ENCODE measurements around the gene AKAP14.
"Not testable (repeated sequence)": the region's sequence is repeated elsewhere in the genome, so short reads cannot be mapped to it uniquely, and the experiment has no call there.

AKAP14 gene

GRCh38 chrX:119890626-119891025 lies 5.1 kb upstream of the AKAP14 start:
- DNase-seq (ENCODE audit: low spot score in 2 of 2); H3K27me3 ChIP-seq (ENCODE audit: low read depth); H3K9me3 ChIP-seq; H3K4me3 ChIP-seq; H3K36me3 ChIP-seq (replicated peaks); in situ Hi-C loops (cut with MboI; ENCODE audit: low sequenced_read_pairs): not testable (repeated sequence)
- peaks cover 22% of the 10 kb centered on the region for H3K4me1 ChIP-seq

GRCh38 chrX:119891961-119892692 lies 3.6 kb upstream of the AKAP14 start:
- in situ Hi-C loops (cut with MboI; ENCODE audit: low sequenced_read_pairs); H3K4me3 ChIP-seq; DNase-seq (ENCODE audit: low spot score in 2 of 2); H3K27me3 ChIP-seq (ENCODE audit: low read depth); H3K9me3 ChIP-seq; H3K36me3 ChIP-seq (replicated peaks): not testable (repeated sequence)
- peaks cover 22% of the 10 kb centered on the region for H3K4me1 ChIP-seq

- in situ Hi-C loops (cut with MboI; ENCODE audit: low sequenced_read_pairs) = no loop called here
- Histone ChIP-seq H3K27me3 (ENCODE audit: low read depth) (no peaks in the 10 kb centered on the region), H3K4me1 (peaks cover 5% of the 10 kb centered on the region), H3K36me3 (replicated peaks) (no peaks in the 10 kb centered on the region), H3K4me3 (no peak overlapping the region), H3K9me3 (no peaks in the 10 kb centered on the region)
- DNase-seq (ENCODE audit: low spot score in 2 of 2) = no peak
Measured at GRCh38 chrX:119899125-119899524, 3.4 kb downstream of the AKAP14 start.

GRCh38 chrX:119900976-119901375 lies 5.3 kb downstream of the AKAP14 start:
- no peak overlapping the region for H3K4me3 ChIP-seq
- H3K9me3 ChIP-seq = no peaks in the 10 kb centered on the region
- H3K4me1 ChIP-seq = no peaks in the 10 kb centered on the region
- no peaks in the 10 kb centered on the region for H3K27me3 ChIP-seq (ENCODE audit: low read depth)
- H3K36me3 ChIP-seq (replicated peaks) = no peaks in the 10 kb centered on the region
- in situ Hi-C loops (cut with MboI; ENCODE audit: low sequenced_read_pairs) = no loop called here
- DNase-seq (ENCODE audit: low spot score in 2 of 2) = no peak

GRCh38 chrX:119916310-119916709 lies 20.6 kb downstream of the AKAP14 start:
- H3K27me3 ChIP-seq (ENCODE audit: low read depth) = no peaks in the 10 kb centered on the region
- in situ Hi-C loops (cut with MboI; ENCODE audit: low sequenced_read_pairs) = no loop called here
- no peaks in the 10 kb centered on the region for H3K36me3 ChIP-seq (replicated peaks)
- no peaks in the 10 kb centered on the region for H3K9me3 ChIP-seq
- no peak overlapping the region for H3K4me3 ChIP-seq
- no peak for DNase-seq (ENCODE audit: low spot score in 2 of 2)
- H3K4me1 ChIP-seq = peaks cover 23% of the 10 kb centered on the region

- no peak for DNase-seq (ENCODE audit: low spot score in 2 of 2)
- H3K27me3 ChIP-seq (ENCODE audit: low read depth) = no peaks in the 10 kb centered on the region
- in situ Hi-C loops (cut with MboI; ENCODE audit: low sequenced_read_pairs) = no loop called here
- H3K36me3 ChIP-seq (replicated peaks) = peaks cover under 1% of the 10 kb centered on the region; the same call in 1 of the 2 replicates
- H3K4me1 ChIP-seq = peaks cover 27% of the 10 kb centered on the region
- H3K9me3 ChIP-seq = no peaks in the 10 kb centered on the region
- H3K4me3 ChIP-seq = no peak overlapping the region
Measured at GRCh38 chrX:119917877-119918276, 22.2 kb downstream of the AKAP14 start.

GRCh38 chrX:119919835-119920585 lies 24.3 kb downstream of the AKAP14 start:
- Histone ChIP-seq H3K4me3 (no peak overlapping the region), H3K9me3 (no peaks in the 10 kb centered on the region), H3K36me3 (replicated peaks) (peaks cover 19% of the 10 kb centered on the region), H3K4me1 (peaks cover 27% of the 10 kb centered on the region), H3K27me3 (ENCODE audit: low read depth) (no peaks in the 10 kb centered on the region)
- in situ Hi-C loops (cut with MboI; ENCODE audit: low sequenced_read_pairs) = no loop called here
- peak; percentile 79 to 91 for DNase-seq (ENCODE audit: low spot score in 2 of 2)

- Histone ChIP-seq H3K4me1 (peaks cover 27% of the 10 kb centered on the region), H3K36me3 (replicated peaks) (peaks cover 27% of the 10 kb centered on the region)
- H3K4me3 ChIP-seq; H3K27me3 ChIP-seq (ENCODE audit: low read depth); H3K9me3 ChIP-seq; in situ Hi-C loops (cut with MboI; ENCODE audit: low sequenced_read_pairs); DNase-seq (ENCODE audit: low spot score in 2 of 2): not testable (repeated sequence)
Measured at GRCh38 chrX:119922391-119922790, 26.7 kb downstream of the AKAP14 start.

GRCh38 chrX:119935215-119935874 lies 39.7 kb downstream of the AKAP14 start:
- DNase-seq (ENCODE audit: low spot score in 2 of 2) = no peak
- in situ Hi-C loops (cut with MboI; ENCODE audit: low sequenced_read_pairs) = no loop called here
- no peak overlapping the region for H3K4me3 ChIP-seq
- H3K36me3 ChIP-seq (replicated peaks) = peaks cover 44% of the 10 kb centered on the region
- 0 out of 2 replicates have a peak, but pooled peaks cover 4% of the 10 kb centered on the region for H3K4me1 ChIP-seq
- H3K27me3 ChIP-seq (ENCODE audit: low read depth) = no peaks in the 10 kb centered on the region
- H3K9me3 ChIP-seq = no peaks in the 10 kb centered on the region

- Histone ChIP-seq H3K9me3 (no peaks in the 10 kb centered on the region), H3K36me3 (replicated peaks) (peaks cover 13% of the 10 kb centered on the region), H3K4me3 (no peak overlapping the region; the same call in 1 of the 2 replicates), H3K27me3 (ENCODE audit: low read depth) (no peaks in the 10 kb centered on the region), H3K4me1 (peaks cover 29% of the 10 kb centered on the region)
- in situ Hi-C loops (cut with MboI; ENCODE audit: low sequenced_read_pairs) = no loop called here
- no peak for DNase-seq (ENCODE audit: low spot score in 2 of 2)
Measured at GRCh38 chrX:119941336-119941735, 45.6 kb downstream of the AKAP14 start.

GRCh38 chrX:119942173-119942819 lies 46.6 kb downstream of the AKAP14 start:
- H3K27me3 ChIP-seq (ENCODE audit: low read depth) = no peaks in the 10 kb centered on the region
- no peaks in the 10 kb centered on the region for H3K9me3 ChIP-seq
- in situ Hi-C loops (cut with MboI; ENCODE audit: low sequenced_read_pairs) = no loop called here
- no peak for DNase-seq (ENCODE audit: low spot score in 2 of 2)
- H3K4me3 ChIP-seq = peak overlapping the region; percentile 66
- peaks cover 29% of the 10 kb centered on the region for H3K4me1 ChIP-seq
- peaks cover 4% of the 10 kb centered on the region for H3K36me3 ChIP-seq (replicated peaks)

- no peak for DNase-seq (ENCODE audit: low spot score in 2 of 2)
- peaks cover 29% of the 10 kb centered on the region for H3K4me1 ChIP-seq
- in situ Hi-C loops (cut with MboI; ENCODE audit: low sequenced_read_pairs) = no loop called here
Measured at GRCh38 chrX:119942831-119943184, 47.1 kb downstream of the AKAP14 start.

GRCh38 chrX:119943185-119943988 lies 47.7 kb downstream of the AKAP14 start, which contains the start of gene NKAP:
Gene NKAP, minus strand, starts transcription at chrX:119943751. Its CDS starts 146 bp downstream, at chrX:119943605.
- Histone ChIP-seq H3K9me3 (no peaks in the 10 kb centered on the region), H3K4me1 (peaks cover 29% of the 10 kb centered on the region), H3K4me3 (peak within 1 kb of the TSS; percentile 66), H3K36me3 (replicated peaks) (no peaks in the 10 kb centered on the region), H3K27me3 (ENCODE audit: low read depth) (no peaks in the 10 kb centered on the region)
- peak; percentile 91 to 95 for DNase-seq (ENCODE audit: low spot score in 2 of 2)
- in situ Hi-C loops (cut with MboI; ENCODE audit: low sequenced_read_pairs) = no loop called here

More at GRCh38 chrX:119942831-119943184, 47.1 kb downstream of the AKAP14 start:
- no peaks in the 10 kb centered on the region for H3K9me3 ChIP-seq
- H3K36me3 ChIP-seq (replicated peaks) = peaks cover 2% of the 10 kb centered on the region
- H3K27me3 ChIP-seq (ENCODE audit: low read depth) = no peaks in the 10 kb centered on the region
- peak overlapping the region; percentile 66 for H3K4me3 ChIP-seq

Data from HAP-1 (cell line).